Vagina (tissue), 2 donors: ENCODE results near the gene OR6C3. TPM values are rescaled to one million over a fixed set of nuclear protein-coding genes. Genes with fewer than 3 reads are reported as not detected.
"Not testable (repeated sequence)": the region's sequence is repeated elsewhere in the genome, so short reads cannot be mapped to it uniquely, and the experiment has no call there.

Experiments
- DNase-seq, 2 donors: peaks; one replicate each; pipeline ENCODE4 v3.0.0-alpha.2; 2017; ENCODE audit errors: extremely low spot score in 2 of 2
- H3K27ac ChIP-seq: fragments of 200-600 bp; sonication (generic); one replicate; pipeline ENCODE4 v1.5.1; 2019
- H3K27me3 ChIP-seq: fragments of 200-600 bp; sonication (generic); one replicate; pipeline ENCODE4 v1.5.1; 2019
- H3K36me3 ChIP-seq, 2 donors: fragments of 200-600 bp; sonication (generic); one replicate each; pipeline ENCODE4 v1.5.1; 2017 to 2019
- H3K4me1 ChIP-seq: fragments of 200-600 bp; sonication (generic); one replicate; pipeline ENCODE4 v1.5.1; 2019
- H3K4me3 ChIP-seq, 2 donors: fragments of 200-600 bp; sonication (generic); 1 replicate in 1 of 2; 2 replicates in 1 of 2; pipeline ENCODE4 v1.5.1; 2016 to 2019
- H3K9me3 ChIP-seq: fragments of 200-600 bp; sonication (generic); one replicate; pipeline ENCODE4 v1.5.1; 2019
- CTCF ChIP-seq, 3 experiments: fragments of 450-650 bp in 2 of 3; fragments of 200-600 bp in 1 of 3; sonication (generic) in 1 of 3; IDR thresholded peaks; one replicate each; pipeline ENCODE4 v1.5.1; 2017 to 2019; ENCODE audit warnings: antibody characterized with exemption in 3 of 3, mild to moderate bottlenecking in 2 of 3, moderate library complexity in 2 of 3
- POLR2A ChIP-seq, 2 donors: fragments of 450-650 bp; IDR thresholded peaks; one replicate each; pipeline ENCODE4 v1.6.1; 2017; ENCODE audit warnings: antibody characterized with exemption in 2 of 2, mild to moderate bottlenecking in 2 of 2, moderate library complexity in 2 of 2
- POLR2AphosphoS5 ChIP-seq, 2 donors: sonication (generic); formaldehyde crosslinking; IDR thresholded peaks; one replicate each; pipeline ENCODE4 v1.9.0; 2017; ENCODE audit warnings: antibody characterized with exemption in 2 of 2, mild to moderate bottlenecking in 2 of 2, low read depth in 1 of 2; ENCODE audit not compliant: insufficient read depth in 1 of 2
- intact Hi-C: fragments of 100-400 bp; cut with DNase I; formaldehyde crosslinking; loops from one replicate; pipeline ENCODE4 v1.15.1; 2023
- total RNA-seq: library from RNA; depleted of rRNA; stranded (reverse); fragments of >200 nt; gene quantifications from one replicate; pipeline ENCODE4 v1.2.3, GENCODE V29; 2016

Gene OR6C3
- total RNA-seq, 1 donor from 2014 or later = not detected

GRCh38 chr12:55320201-55320600 lies 10.3 kb upstream of the OR6C3 start:
- H3K4me3 ChIP-seq = no peak overlapping the region
- no peaks in the 10 kb centered on the region for H3K9me3 ChIP-seq
- no peaks in the 10 kb centered on the region for H3K27me3 ChIP-seq
- no peak overlapping the region for H3K27ac ChIP-seq
- DNase-seq = no peak
- TF ChIP-seq POLR2A (IDR thresholded peaks at IDR 0.05) (no peak), CTCF (IDR thresholded peaks at IDR 0.05) (no peak), POLR2AphosphoS5 (IDR thresholded peaks at IDR 0.05; ENCODE audit: insufficient read depth in 1 of 2, low read depth in 1 of 2) (no peak)
- H3K4me1 ChIP-seq = no peaks in the 10 kb centered on the region
- no peaks in the 10 kb centered on the region for H3K36me3 ChIP-seq
- intact Hi-C loops = no loop called here

GRCh38 chr12:55325801-55326200 lies 4.7 kb upstream of the OR6C3 start:
- H3K9me3 ChIP-seq, H3K27me3 ChIP-seq, intact Hi-C loops, DNase-seq, H3K27ac ChIP-seq, H3K4me3 ChIP-seq, H3K4me1 ChIP-seq, H3K36me3 ChIP-seq: not testable (repeated sequence)

DNA sequence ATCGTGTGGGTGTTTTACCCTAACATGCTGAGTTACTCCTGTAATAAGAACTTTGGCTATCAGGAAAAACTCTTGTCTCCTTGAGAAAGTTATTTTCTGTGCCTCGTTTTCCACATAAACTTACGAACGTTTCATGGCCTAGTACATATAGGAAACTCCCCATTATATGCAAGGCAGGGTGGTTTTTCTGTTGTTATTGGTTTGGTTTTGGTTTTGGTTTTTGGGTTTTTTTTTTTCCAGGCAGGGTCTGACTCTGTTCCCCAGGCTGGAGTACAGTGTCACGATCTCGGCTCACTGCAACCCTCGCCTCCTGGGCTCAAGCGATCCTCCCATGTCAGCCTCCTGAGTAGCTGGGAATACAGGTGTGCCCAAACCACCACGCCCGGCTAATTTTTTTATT lies 5.5 kb downstream of the OR6C3 start:
- H3K27ac ChIP-seq = no peak overlapping the region
- TF ChIP-seq POLR2A (IDR thresholded peaks at IDR 0.05) = no peak
- no peak for TF ChIP-seq CTCF (IDR thresholded peaks at IDR 0.05)
- TF ChIP-seq POLR2AphosphoS5 (IDR thresholded peaks at IDR 0.05; ENCODE audit: insufficient read depth in 1 of 2, low read depth in 1 of 2) = no peak
- H3K9me3 ChIP-seq = no peaks in the 10 kb centered on the region
- intact Hi-C loops = no loop called here
- no peak overlapping the region for H3K4me3 ChIP-seq
- H3K4me1 ChIP-seq = no peaks in the 10 kb centered on the region
- no peak for DNase-seq
- no peaks in the 10 kb centered on the region for H3K27me3 ChIP-seq
- H3K36me3 ChIP-seq = no peaks in the 10 kb centered on the region

GRCh38 chr12:55355338-55355737 lies 24.8 kb downstream of the OR6C3 start:
- intact Hi-C loops, H3K4me1 ChIP-seq, H3K36me3 ChIP-seq, H3K27ac ChIP-seq, H3K27me3 ChIP-seq, DNase-seq, H3K9me3 ChIP-seq, H3K4me3 ChIP-seq: not testable (repeated sequence)

DNA sequence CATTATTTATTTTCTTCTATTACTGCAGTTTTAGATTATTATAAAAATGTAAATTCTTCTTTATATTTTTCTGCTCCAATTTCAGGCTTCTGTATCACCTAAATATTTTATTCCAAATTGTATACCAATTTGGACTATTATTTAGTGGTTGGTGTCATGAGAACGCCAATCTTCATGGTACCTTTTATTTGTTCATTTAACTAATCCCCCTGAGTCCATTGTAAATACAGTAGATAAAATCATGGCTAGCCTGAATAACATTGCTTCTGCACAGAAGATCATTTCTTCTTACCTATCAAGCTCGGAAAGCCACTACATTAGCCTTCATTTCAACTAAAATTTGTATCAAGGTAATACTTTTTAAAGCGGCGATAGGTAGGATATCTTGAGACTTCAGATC lies 32.1 kb downstream of the OR6C3 start, which contains the start of gene OR6C75:
TSS of gene OR6C75 (plus strand) at position 301 of the 400 bp plus-strand sequence. CDS start 2,136 bp downstream, outside the sequence.
- intact Hi-C loops = no loop called here
- no peak for DNase-seq
- no peaks in the 10 kb centered on the region for H3K9me3 ChIP-seq
- no peaks in the 10 kb centered on the region for H3K36me3 ChIP-seq
- TF ChIP-seq CTCF (IDR thresholded peaks at IDR 0.05) = no peak
- TF ChIP-seq POLR2AphosphoS5 (IDR thresholded peaks at IDR 0.05; ENCODE audit: insufficient read depth in 1 of 2, low read depth in 1 of 2) = no peak
- no peak for TF ChIP-seq POLR2A (IDR thresholded peaks at IDR 0.05)
- no peak within 1 kb of the TSS for H3K27ac ChIP-seq
- H3K27me3 ChIP-seq = no peaks in the 10 kb centered on the region
- H3K4me3 ChIP-seq = no peak within 1 kb of the TSS
- H3K4me1 ChIP-seq = no peaks in the 10 kb centered on the region

DNA sequence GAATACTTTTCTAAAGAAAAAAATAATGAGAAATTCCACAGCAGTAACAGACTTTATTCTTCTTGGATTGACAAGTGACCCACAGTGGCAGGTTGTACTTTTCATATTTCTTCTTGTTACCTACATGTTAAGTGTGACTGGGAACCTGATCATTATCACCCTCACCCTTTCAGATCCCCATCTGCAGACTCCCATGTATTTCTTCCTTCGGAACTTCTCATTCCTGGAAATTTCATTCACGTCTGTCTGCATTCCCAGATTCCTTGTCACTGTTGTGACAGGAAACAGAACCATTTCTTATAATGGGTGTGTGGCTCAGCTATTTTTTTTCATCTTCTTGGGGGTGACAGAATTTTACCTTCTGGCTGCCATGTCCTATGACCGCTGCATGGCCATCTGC lies 34.5 kb downstream of the OR6C3 start:
- Histone ChIP-seq H3K4me3 (no peak overlapping the region), H3K36me3 (no peaks in the 10 kb centered on the region), H3K9me3 (no peaks in the 10 kb centered on the region), H3K27me3 (no peaks in the 10 kb centered on the region), H3K4me1 (no peaks in the 10 kb centered on the region), H3K27ac (no peak overlapping the region)
- intact Hi-C loops = no loop called here
- DNase-seq = no peak
- TF ChIP-seq POLR2AphosphoS5 (IDR thresholded peaks at IDR 0.05; ENCODE audit: insufficient read depth in 1 of 2, low read depth in 1 of 2) = no peak
- TF ChIP-seq POLR2A (IDR thresholded peaks at IDR 0.05) = no peak
- TF ChIP-seq CTCF (IDR thresholded peaks at IDR 0.05) = no peak
